Hippocampal formation (tissue), 2 donors: ENCODE results near the gene TBX15.

Experiments
- DNase-seq, 2 donors: peaks; one replicate each; lab custom pipeline; 2025; lab: John Stamatoyannopoulos, UW

The TBX15 gene

GRCh38 chr1:118890851-118891384, 97.2 kb downstream of the TBX15 start:
- DNase-seq, result no peak

- no peak for DNase-seq
Measured at GRCh38 chr1:118884946-118885345, 103.2 kb downstream of the TBX15 start.

- no peak for DNase-seq
Measured at GRCh38 chr1:118881751-118882150, 106.4 kb downstream of the TBX15 start.

GRCh38 chr1:118878661-118879060, 109.5 kb downstream of the TBX15 start:
- DNase-seq, result no peak

GRCh38 chr1:118877668-118878396, 110.3 kb downstream of the TBX15 start:
- no peak for DNase-seq

- DNase-seq, result no peak
Measured at GRCh38 chr1:118871582-118872171, 116.5 kb downstream of the TBX15 start.

GRCh38 chr1:118868387-118868786, 119.8 kb downstream of the TBX15 start:
- no peak for DNase-seq

- DNase-seq, result no peak
Measured at GRCh38 chr1:118866330-118866729, 121.8 kb downstream of the TBX15 start.

GRCh38 chr1:118863688-118864087, 124.5 kb downstream of the TBX15 start:
- no peak for DNase-seq

GRCh38 chr1:118862755-118863154, 125.4 kb downstream of the TBX15 start:
- no peak for DNase-seq

- DNase-seq, result no peak
Measured at GRCh38 chr1:118861216-118861615, 126.9 kb downstream of the TBX15 start.

GRCh38 chr1:118859999-118860398, 128.1 kb downstream of the TBX15 start:
- DNase-seq, result no peak

- DNase-seq, result no peak
Measured at GRCh38 chr1:118846443-118846842, 141.7 kb downstream of the TBX15 start.

GRCh38 chr1:118842452-118843201, 145.5 kb downstream of the TBX15 start:
- DNase-seq, result no peak

GRCh38 chr1:118841521-118841920, 146.6 kb downstream of the TBX15 start:
- no peak for DNase-seq
